ENCODE results near the gene KLHL8.
"Not testable (repeated sequence)": the region's sequence is repeated elsewhere in the genome, so short reads cannot be mapped to it uniquely, and the experiment has no call there.

The KLHL8 gene

DNA sequence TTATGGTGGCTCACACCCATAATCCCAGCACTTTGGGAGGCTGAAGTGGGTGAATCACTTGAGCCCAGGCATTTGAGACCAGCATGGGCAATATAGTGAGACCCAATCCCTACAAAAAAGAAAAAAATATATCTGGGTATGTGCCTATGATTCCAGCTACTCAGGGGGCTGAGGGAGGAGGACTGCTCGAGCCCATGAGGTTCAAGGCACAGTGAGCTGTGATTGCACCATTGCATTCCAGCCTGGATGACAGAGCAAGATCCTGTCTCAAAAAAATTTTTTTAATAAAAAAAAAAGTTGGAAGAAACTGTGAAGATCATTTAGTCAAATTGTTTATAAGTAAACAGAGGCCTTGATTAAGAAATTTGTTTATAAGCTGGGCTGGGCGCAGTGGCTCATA, 39.7 kb downstream of the KLHL8 start:
- DNase-seq = no peak

DNA sequence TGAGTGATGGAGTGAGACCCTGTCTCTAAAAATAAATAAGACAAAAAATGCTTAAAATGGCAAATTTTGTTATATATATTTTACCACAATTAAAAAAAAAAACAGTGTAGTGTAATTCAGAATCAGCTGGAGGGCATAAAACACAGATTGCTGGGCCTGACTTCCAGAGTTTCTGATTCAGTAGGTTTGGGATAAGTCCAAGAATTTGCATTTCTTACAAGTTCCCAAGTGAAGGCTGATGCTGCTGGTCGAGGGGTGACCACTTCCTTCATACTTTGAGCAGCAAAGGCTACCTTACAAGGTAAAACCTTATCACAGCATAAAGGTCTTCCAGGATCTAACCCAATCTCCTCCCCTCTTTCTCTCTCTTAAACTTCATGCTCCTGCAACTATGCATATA, 40.7 kb downstream of the KLHL8 start:
- no peak for DNase-seq
- no peak for ATAC-seq (replicated peaks)
- Mint-ChIP-seq H3K9me3 (no peaks in the 10 kb centered on the region), H3K36me3 (peaks cover 8 to 19% of the 10 kb centered on the region in 2 donors), H3K27ac (no peak overlapping the region), H3K27me3 (no peaks in the 10 kb centered on the region), H3K4me1 (no peaks in the 10 kb centered on the region), H3K4me3 (no peak overlapping the region)

More for the DNA sequence above, 39.7 kb downstream of the KLHL8 start:
- ATAC-seq (replicated peaks) = no peak
- H3K36me3 Mint-ChIP-seq = peaks cover 4 to 15% of the 10 kb centered on the region in 2 donors
- H3K4me3 Mint-ChIP-seq = no peak overlapping the region
- no peak overlapping the region for H3K27ac Mint-ChIP-seq
- no peaks in the 10 kb centered on the region for H3K9me3 Mint-ChIP-seq
- no peaks in the 10 kb centered on the region for H3K27me3 Mint-ChIP-seq
- no peaks in the 10 kb centered on the region for H3K4me1 Mint-ChIP-seq

DNA sequence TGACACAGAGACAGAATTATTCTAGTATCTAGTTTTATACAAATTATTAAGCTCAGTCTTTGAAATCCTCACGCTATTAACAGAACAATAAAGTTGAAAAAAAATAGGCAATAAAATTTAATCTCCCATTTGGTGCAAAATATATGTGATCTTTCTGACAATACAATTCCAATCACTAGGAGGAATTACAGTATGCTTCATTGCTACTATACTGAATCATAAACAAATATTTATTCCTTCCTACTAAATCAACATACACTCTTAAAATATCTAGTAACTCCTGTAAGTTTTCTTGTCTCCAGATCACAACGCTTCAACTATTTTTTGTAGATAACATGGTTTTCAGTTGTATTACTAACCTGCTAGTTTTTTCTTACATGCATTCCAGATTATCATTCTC, 45.7 kb downstream of the KLHL8 start:
- Mint-ChIP-seq H3K4me3 (no peak overlapping the region), H3K27me3 (no peaks in the 10 kb centered on the region), H3K36me3 (peaks cover 11 to 33% of the 10 kb centered on the region in 2 donors), H3K9me3 (no peaks in the 10 kb centered on the region), H3K27ac (no peak overlapping the region), H3K4me1 (no peaks in the 10 kb centered on the region)
- DNase-seq (no peak), ATAC-seq (replicated peaks) (no peak)

DNA sequence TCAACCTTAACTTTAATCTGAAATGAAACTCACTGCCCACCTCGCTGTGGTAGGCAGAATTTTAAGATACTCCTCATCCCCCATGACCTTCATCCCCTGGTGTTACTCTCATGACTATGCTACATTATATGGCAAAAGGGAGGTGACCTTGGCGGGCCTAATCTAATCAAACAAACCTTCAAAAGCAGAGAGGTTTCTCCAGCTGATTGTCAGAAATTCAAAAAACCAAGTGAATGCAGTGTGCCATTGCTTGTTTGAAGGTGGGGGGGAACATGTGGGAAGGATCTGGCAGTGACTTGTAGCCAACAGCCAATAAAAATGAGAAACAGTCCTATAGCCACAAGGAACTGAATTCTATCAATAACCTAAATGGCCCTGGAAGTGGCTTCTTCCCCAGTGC, 48.5 kb downstream of the KLHL8 start:
- Mint-ChIP-seq H3K4me3 (no peak overlapping the region), H3K27ac (no peak overlapping the region), H3K36me3 (peaks cover 13 to 32% of the 10 kb centered on the region in 2 donors), H3K4me1 (no peaks in the 10 kb centered on the region), H3K27me3 (no peaks in the 10 kb centered on the region), H3K9me3 (no peaks in the 10 kb centered on the region)
- ATAC-seq (replicated peaks) = no peak
- no peak for DNase-seq

DNA sequence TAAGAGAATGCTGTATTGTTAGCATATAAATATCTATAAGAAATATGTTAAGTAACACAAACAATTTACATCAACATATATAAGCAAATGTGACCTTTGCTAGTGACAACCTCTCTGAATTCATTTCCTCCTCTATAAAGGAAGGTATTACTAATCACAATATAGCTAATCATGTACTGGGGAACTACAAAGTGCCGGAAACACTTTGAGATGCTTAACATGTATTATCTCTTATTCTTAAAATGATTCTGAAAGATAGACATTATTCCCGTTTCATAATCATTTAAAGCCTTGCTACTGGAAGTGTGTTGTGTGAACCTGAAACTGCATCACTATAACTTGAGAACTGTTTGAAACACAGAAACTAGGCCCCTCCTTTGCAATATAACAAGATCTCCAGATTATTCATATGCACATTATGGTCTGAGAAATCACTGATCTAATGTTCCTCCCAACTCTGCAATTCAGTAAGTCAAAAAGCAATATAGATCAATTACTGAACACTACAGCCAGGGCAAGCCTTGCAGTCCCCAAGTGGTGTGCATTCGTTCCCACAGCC, 54.0 kb downstream of the KLHL8 start:
- Mint-ChIP-seq H3K27ac (no peak overlapping the region), H3K4me1 (no peaks in the 10 kb centered on the region), H3K36me3 (peaks cover 20 to 30% of the 10 kb centered on the region in 2 donors), H3K9me3 (no peaks in the 10 kb centered on the region), H3K4me3 (no peak overlapping the region), H3K27me3 (no peaks in the 10 kb centered on the region)
- ATAC-seq (replicated peaks) (no peak), DNase-seq (no peak)

DNA sequence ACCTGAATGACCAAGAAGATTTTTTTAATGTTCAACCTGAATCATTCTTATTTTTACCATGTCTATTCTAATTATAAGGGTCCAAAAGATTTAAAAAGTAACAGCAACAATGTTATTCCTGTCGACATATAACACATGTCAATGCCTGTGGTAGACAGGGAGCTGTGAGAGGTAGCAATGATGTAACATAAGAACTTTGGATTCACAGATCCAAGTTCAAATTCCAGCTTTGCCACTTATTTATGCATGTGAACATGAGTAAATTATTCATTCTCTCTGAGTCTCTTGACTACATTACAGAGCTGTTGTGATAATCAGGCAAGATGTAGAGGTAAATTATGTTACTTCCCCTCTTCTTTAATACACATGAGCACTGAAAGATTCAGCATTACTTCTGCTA, 54.5 kb downstream of the KLHL8 start:
- DNase-seq (no peak), ATAC-seq (replicated peaks) (no peak)
- no peak overlapping the region for H3K4me3 Mint-ChIP-seq
- no peak overlapping the region for H3K27ac Mint-ChIP-seq
- H3K4me1 Mint-ChIP-seq = no peaks in the 10 kb centered on the region
- peaks cover 22 to 30% of the 10 kb centered on the region in 2 donors for H3K36me3 Mint-ChIP-seq
- no peaks in the 10 kb centered on the region for H3K27me3 Mint-ChIP-seq
- H3K9me3 Mint-ChIP-seq = no peaks in the 10 kb centered on the region

DNA sequence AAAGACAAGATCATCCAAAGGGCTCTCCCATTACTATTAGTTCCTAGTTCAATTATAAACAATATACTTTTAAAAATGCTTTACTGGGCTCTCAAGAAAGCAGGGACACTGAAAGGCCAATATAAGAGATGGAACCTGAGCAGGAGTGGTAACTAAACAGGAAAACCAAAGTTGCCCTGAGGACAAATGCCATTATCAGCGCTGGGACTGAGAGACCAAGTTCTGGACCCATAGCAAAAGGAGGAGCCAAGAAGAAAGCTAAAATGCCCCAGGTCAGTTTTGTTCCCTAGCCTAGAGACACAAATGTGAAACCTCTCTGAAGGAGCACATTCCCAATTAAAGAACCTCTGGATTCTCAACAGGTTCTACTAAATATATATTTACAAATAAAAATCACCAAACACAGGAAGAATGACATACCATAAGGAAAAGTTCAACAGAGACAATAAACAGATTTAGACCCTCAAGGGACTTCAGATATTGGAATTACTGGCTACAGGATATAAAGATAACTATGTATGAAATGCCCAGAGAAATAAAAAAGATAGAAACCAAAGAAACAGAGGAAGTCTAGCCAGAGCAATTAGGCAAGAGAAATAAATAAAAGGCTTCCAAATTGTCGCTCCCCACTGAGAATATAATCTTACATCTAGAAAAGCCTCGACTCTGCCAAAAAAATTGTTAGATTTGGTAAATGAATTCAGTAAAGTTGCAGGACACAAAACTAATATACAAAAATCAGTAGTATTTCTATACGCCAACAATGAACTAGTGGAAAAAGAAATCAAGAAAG, 67.1 kb downstream of the KLHL8 start:
- Mint-ChIP-seq H3K9me3 (no peaks in the 10 kb centered on the region), H3K27me3 (no peaks in the 10 kb centered on the region), H3K36me3 (no peaks in the 10 kb centered on the region), H3K4me1 (peaks cover 0 to 1% of the 10 kb centered on the region in 2 donors), H3K4me3 (no peak overlapping the region), H3K27ac (no peak overlapping the region)
- DNase-seq (no peak), ATAC-seq (replicated peaks) (no peak)

DNA sequence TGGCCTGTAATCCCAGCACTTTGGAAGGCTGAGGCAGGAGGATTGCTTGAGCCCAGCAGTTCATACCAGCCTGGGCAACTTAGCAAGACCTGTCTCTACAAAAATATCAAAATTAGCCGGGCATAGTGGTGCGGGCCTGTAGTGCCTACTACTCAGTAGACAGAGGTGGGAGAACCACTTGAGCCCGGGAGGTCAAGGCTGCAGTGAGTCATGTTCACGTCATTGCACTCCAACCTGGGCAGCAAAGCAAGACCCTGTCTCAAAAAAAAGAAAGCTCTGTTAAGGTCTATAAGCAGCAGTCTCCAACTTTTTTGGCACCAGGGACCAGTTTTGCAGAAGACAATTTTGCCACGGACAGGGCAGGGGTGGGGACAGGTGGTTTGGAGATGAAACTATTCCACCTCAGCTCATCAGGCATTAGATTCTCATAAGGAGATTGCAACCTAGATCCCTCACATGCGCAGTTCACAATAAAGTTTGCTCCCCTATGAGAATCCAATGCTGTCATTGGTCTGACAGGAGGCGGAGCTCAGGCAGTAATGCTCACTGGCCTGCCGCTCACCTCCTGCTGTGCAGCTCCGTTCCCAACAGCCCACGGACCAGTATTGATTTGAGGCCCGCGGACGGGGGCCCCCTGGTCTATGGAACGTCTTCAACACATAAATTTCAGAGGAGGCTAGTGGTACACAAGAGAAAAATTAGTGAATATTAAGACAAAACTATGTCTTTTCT, 67.9 kb downstream of the KLHL8 start:
- H3K36me3 Mint-ChIP-seq = no peaks in the 10 kb centered on the region
- H3K27ac Mint-ChIP-seq = no peak overlapping the region
- H3K4me1 Mint-ChIP-seq = peaks cover 0 to 1% of the 10 kb centered on the region in 2 donors
- DNase-seq (no peak), ATAC-seq (replicated peaks) (no peak)
- H3K4me3 Mint-ChIP-seq = no peak overlapping the region
- no peaks in the 10 kb centered on the region for H3K27me3 Mint-ChIP-seq
- H3K9me3 Mint-ChIP-seq = no peaks in the 10 kb centered on the region

DNA sequence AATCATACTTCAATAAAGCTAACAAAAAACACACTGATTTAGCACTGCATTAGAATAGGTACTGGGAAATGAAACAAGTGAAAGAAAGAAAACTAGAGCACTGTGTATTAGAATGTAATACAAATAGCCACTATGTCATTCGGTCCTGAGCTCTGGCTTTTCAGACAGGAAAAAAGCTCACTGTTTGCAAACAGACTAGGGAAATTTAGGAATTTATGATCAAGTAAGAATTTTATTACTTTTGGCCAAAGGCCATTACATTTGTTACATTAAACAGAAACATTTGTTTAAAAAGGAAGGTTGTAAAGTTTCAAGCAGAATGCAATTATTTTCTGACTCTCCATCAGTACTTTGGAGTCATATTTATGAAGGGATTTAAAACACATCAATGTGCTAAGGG, 68.7 kb downstream of the KLHL8 start:
- no peaks in the 10 kb centered on the region for H3K36me3 Mint-ChIP-seq
- H3K4me1 Mint-ChIP-seq = peaks cover 0 to 1% of the 10 kb centered on the region in 2 donors
- H3K27ac Mint-ChIP-seq = no peak overlapping the region
- H3K27me3 Mint-ChIP-seq = no peaks in the 10 kb centered on the region
- H3K9me3 Mint-ChIP-seq = no peaks in the 10 kb centered on the region
- H3K4me3 Mint-ChIP-seq = no peak overlapping the region
- ATAC-seq (replicated peaks) = no peak
- DNase-seq = no peak

DNA sequence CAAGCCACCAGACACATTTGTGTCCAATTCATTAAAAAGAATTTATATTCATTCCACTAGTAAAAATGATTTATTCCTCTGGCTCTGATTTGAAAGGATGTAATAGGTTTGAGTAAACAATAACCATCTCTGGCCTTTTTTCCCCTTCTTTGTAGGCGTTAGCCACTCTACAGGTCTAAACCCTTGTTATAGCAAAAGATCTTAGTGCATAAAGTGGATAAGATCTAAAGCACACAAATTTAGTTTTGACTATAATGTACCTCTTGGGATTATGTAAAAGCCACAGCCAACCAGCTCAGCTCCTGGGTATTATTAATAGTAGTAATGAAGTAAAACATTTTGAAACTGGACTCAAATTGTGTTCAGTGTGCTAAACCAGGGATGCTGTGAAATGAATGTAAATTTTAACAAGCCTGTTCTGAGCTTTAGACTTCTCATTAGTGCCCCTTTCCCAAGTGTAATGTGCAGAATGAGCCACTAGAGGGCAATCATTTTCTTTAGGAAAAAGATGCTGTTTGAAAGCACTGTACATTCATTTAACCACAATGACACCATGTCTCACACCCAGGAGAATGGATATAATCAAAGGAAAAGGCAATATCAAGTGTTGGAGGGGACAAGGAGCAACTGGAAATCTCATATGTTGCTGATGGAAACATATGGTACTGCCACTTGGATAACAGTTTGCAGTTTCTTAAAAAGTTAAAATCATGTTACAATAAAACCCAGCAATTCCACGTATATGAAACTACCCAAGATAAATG, 69.7 kb downstream of the KLHL8 start:
- H3K36me3 Mint-ChIP-seq = peaks cover 0 to 5% of the 10 kb centered on the region in 2 donors
- ATAC-seq (replicated peaks) = peak; percentile 62 to 68
- no peaks in the 10 kb centered on the region for H3K27me3 Mint-ChIP-seq
- peaks cover 0 to 1% of the 10 kb centered on the region in 2 donors for H3K4me1 Mint-ChIP-seq
- H3K27ac Mint-ChIP-seq = no peak overlapping the region
- peak; percentile 17 for DNase-seq
- no peak overlapping the region for H3K4me3 Mint-ChIP-seq
- H3K9me3 Mint-ChIP-seq = no peaks in the 10 kb centered on the region

DNA sequence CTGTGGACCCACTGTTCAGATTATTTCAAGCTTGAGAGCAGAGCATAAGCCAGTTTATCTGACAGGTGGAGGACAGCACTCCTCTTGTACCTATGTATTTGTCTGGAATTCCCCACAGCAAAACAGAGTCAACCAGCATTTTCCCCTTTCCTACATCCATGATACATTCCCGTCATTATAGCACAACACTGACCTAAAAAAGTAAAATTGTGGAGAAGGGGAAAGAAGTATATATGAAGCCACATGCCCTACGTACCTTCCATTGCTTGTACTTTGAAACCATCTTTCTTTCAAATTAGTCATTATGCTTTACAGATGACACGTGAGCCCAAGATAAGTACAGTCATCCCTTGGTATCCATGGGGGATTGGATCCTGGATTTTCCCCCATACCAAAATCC, 73.3 kb downstream of the KLHL8 start:
- H3K9me3 Mint-ChIP-seq = no peaks in the 10 kb centered on the region
- no peak overlapping the region for H3K27ac Mint-ChIP-seq
- ATAC-seq (replicated peaks) (no peak), DNase-seq (no peak)
- peaks cover 0 to 2% of the 10 kb centered on the region in 2 donors for H3K4me1 Mint-ChIP-seq
- no peak overlapping the region for H3K4me3 Mint-ChIP-seq
- peaks cover 17 to 23% of the 10 kb centered on the region in 2 donors for H3K36me3 Mint-ChIP-seq
- H3K27me3 Mint-ChIP-seq = no peaks in the 10 kb centered on the region

DNA sequence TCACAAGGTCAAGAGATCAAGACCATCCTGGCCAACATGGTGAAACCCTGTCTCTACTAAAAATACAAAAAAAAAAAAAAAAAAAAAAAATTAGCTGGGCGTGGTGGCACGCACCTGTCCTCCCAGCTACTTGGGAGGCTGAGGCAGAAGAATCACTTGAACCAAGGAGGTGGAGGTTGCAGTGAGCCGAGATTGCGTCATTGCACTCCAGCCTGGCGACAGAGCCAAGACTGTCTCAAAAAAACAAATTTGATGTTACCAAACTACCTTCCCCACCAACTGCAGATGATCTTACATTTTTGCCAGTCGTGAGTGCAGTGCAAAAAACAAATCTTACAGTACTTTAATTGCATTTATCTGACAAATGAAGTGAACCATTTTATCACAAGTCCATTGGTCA, 74.5 kb downstream of the KLHL8 start:
- not testable (repeated sequence) for H3K4me1 Mint-ChIP-seq; ATAC-seq (replicated peaks); H3K27me3 Mint-ChIP-seq; DNase-seq; H3K9me3 Mint-ChIP-seq; H3K4me3 Mint-ChIP-seq; H3K27ac Mint-ChIP-seq
- peaks cover 24 to 29% of the 10 kb centered on the region in 2 donors for H3K36me3 Mint-ChIP-seq

DNA sequence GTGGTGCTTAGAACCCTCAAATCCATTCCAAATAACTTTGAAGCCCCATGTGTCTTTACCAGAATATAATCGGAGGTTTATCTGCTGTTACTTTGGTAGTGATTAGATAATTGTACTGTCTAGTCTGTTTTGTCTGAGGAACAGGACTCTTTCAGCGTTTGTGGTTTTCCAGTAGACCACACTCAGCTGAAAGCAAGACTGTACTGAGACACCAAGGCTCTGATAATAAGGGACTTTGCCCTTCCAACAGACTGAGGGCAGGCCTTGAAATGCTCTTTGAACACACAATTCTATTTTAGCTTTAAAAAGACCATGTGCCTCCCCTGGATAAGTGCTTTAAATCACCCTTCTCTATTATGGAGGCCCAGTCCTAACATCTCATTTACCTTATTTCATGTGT, 76.1 kb downstream of the KLHL8 start:
- no peak for ATAC-seq (replicated peaks)
- H3K9me3 Mint-ChIP-seq = no peaks in the 10 kb centered on the region
- H3K4me1 Mint-ChIP-seq = peaks cover 0 to 1% of the 10 kb centered on the region in 2 donors

DNA sequence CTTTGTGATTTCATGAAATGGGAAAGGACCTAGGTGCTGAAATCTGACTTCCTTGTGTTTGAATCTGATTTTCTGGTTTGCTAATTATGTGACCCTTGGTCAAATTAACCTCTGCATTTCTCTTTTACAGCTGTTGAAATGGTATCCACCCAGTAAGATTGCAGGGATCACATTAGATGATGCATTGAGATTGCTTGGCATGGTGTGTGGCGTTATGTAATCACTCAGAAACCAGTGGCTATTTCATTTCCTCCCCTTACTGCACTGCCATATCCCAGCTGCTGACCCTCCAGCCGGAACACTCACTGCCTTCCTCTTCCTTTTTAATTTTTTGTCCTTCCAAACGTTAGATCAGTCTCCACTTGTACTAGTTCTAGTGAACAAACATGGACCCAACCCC, 79.0 kb downstream of the KLHL8 start:
- H3K4me3 Mint-ChIP-seq = no peak overlapping the region
- no peaks in the 10 kb centered on the region for H3K27me3 Mint-ChIP-seq
- ATAC-seq (replicated peaks) = no peak
- peaks cover 30 to 36% of the 10 kb centered on the region in 2 donors for H3K36me3 Mint-ChIP-seq
- no peak overlapping the region for H3K27ac Mint-ChIP-seq
- no peak for DNase-seq
- H3K9me3 Mint-ChIP-seq = no peaks in the 10 kb centered on the region
- H3K4me1 Mint-ChIP-seq = peaks cover 0 to 1% of the 10 kb centered on the region in 2 donors

More for the DNA sequence above, 76.1 kb downstream of the KLHL8 start:
- Mint-ChIP-seq H3K27me3 (no peaks in the 10 kb centered on the region), H3K36me3 (peaks cover 28 to 30% of the 10 kb centered on the region in 2 donors), H3K4me3 (no peak overlapping the region), H3K27ac (no peak overlapping the region)
- DNase-seq = no peak

Measured in stimulated activated naive B cell treated with anti-CD40 and anti-IgM and Interleukin-4, amounts not matched to agents 10 μg/mL and 1 μg/mL and 100 μg/mL, for 72 hours (primary cell).